ENCODE measurements around the gene EYA3.

- TF ChIP-seq POLR2A (IDR thresholded peaks at IDR 0.05; ENCODE audit: control extremely low read depth in 1 of 2, low read depth in 2 of 2, low read length in 2 of 2): no peak
- TF ChIP-seq, protein P1, sequence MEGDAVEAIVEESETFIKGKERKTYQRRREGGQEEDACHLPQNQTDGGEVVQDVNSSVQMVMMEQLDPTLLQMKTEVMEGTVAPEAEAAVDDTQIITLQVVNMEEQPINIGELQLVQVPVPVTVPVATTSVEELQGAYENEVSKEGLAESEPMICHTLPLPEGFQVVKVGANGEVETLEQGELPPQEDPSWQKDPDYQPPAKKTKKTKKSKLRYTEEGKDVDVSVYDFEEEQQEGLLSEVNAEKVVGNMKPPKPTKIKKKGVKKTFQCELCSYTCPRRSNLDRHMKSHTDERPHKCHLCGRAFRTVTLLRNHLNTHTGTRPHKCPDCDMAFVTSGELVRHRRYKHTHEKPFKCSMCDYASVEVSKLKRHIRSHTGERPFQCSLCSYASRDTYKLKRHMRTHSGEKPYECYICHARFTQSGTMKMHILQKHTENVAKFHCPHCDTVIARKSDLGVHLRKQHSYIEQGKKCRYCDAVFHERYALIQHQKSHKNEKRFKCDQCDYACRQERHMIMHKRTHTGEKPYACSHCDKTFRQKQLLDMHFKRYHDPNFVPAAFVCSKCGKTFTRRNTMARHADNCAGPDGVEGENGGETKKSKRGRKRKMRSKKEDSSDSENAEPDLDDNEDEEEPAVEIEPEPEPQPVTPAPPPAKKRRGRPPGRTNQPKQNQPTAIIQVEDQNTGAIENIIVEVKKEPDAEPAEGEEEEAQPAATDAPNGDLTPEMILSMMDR (IDR thresholded peaks at IDR 0.05; ENCODE audit: control extremely low read depth in 1 of 3, insufficient read depth in 1 of 3, low read depth in 1 of 3, low read length in 3 of 3): no peak
- TF ChIP-seq EZH2 (IDR thresholded peaks at IDR 0.05; ENCODE audit: low read depth, low read length, severe bottlenecking): no peak
- TF ChIP-seq CHD2 (IDR thresholded peaks at IDR 0.05; ENCODE audit: low read length): no peak
- no peak for TF ChIP-seq KDM5A (IDR thresholded peaks at IDR 0.05; ENCODE audit: low read length)
- TF ChIP-seq JUN (IDR thresholded peaks at IDR 0.05; ENCODE audit: low read depth, low read length): no peak
- no peak for TF ChIP-seq TAF1 (IDR thresholded peaks at IDR 0.05; ENCODE audit: low read depth, low read length)
Measured at GRCh38 chr1:28050776-28051175, 37.6 kb downstream of the EYA3 start.

Measured in H1 (cell line).